Measurements from ENCODE around the gene PAK3. TPM values are rescaled to one million over a fixed set of nuclear protein-coding genes. Genes with fewer than 3 reads are reported as not detected.

Gene PAK3
- polyA plus RNA-seq (2012; ENCODE audit: insufficient read length, low read depth) = 0.10 TPM

- no peak for TF ChIP-seq FOXP2 (optimal IDR thresholded peaks at IDR 0.05; ENCODE audit: borderline replicate concordance, extremely low read depth, extremely low read length, insufficient read depth)
- no peak for TF ChIP-seq TAF1 (IDR thresholded peaks at IDR 0.05; ENCODE audit: borderline replicate concordance, insufficient read depth, low read length)
- no peak for TF ChIP-seq SIN3A (IDR thresholded peaks at IDR 0.05; ENCODE audit: borderline replicate concordance, insufficient read depth, low read length)
- TF ChIP-seq REST (IDR thresholded peaks at IDR 0.05; ENCODE audit: insufficient read depth in 1 of 2, low read depth in 2 of 2, low read length in 2 of 2) = no peak
- TF ChIP-seq POLR2AphosphoS5 (IDR thresholded peaks at IDR 0.05; ENCODE audit: low read depth, low read length) = no peak
Measured at GRCh38 chrX:111095974-111096895, at the start of gene PAK3. TSS of gene PAK3 (plus strand) at chrX:111096191. CDS start at chrX:111123104, 26,913 bp downstream.

- TF ChIP-seq SIN3A (IDR thresholded peaks at IDR 0.05; ENCODE audit: borderline replicate concordance, insufficient read depth, low read length) (no peak), REST (IDR thresholded peaks at IDR 0.05; ENCODE audit: insufficient read depth in 1 of 2, low read depth in 2 of 2, low read length in 2 of 2) (no peak), POLR2AphosphoS5 (IDR thresholded peaks at IDR 0.05; ENCODE audit: low read depth, low read length) (no peak), TAF1 (IDR thresholded peaks at IDR 0.05; ENCODE audit: borderline replicate concordance, insufficient read depth, low read length) (no peak), FOXP2 (optimal IDR thresholded peaks at IDR 0.05; ENCODE audit: borderline replicate concordance, extremely low read depth, extremely low read length, insufficient read depth) (no peak)
Measured at GRCh38 chrX:111047575-111047974, 48.4 kb upstream of the PAK3 start.

GRCh38 chrX:111052478-111052877, 43.5 kb upstream of the PAK3 start:
- TF ChIP-seq REST (IDR thresholded peaks at IDR 0.05; ENCODE audit: insufficient read depth in 1 of 2, low read depth in 2 of 2, low read length in 2 of 2) (no peak), FOXP2 (optimal IDR thresholded peaks at IDR 0.05; ENCODE audit: borderline replicate concordance, extremely low read depth, extremely low read length, insufficient read depth) (no peak), TAF1 (IDR thresholded peaks at IDR 0.05; ENCODE audit: borderline replicate concordance, insufficient read depth, low read length) (no peak), POLR2AphosphoS5 (IDR thresholded peaks at IDR 0.05; ENCODE audit: low read depth, low read length) (no peak)

GRCh38 chrX:111071542-111072277, 24.3 kb upstream of the PAK3 start:
- no peak for TF ChIP-seq SIN3A (IDR thresholded peaks at IDR 0.05; ENCODE audit: borderline replicate concordance, insufficient read depth, low read length)
- TF ChIP-seq POLR2AphosphoS5 (IDR thresholded peaks at IDR 0.05; ENCODE audit: low read depth, low read length) = no peak
- TF ChIP-seq REST (IDR thresholded peaks at IDR 0.05; ENCODE audit: insufficient read depth in 1 of 2, low read depth in 2 of 2, low read length in 2 of 2) = no peak
- no peak for TF ChIP-seq FOXP2 (optimal IDR thresholded peaks at IDR 0.05; ENCODE audit: borderline replicate concordance, extremely low read depth, extremely low read length, insufficient read depth)
- TF ChIP-seq TAF1 (IDR thresholded peaks at IDR 0.05; ENCODE audit: borderline replicate concordance, insufficient read depth, low read length) = no peak
